GM11168 (cell line): ENCODE results near the gene TMEM229B.

Experiments
- in situ Hi-C: fragments of 300-500 bp; cut with MboI; formaldehyde crosslinking; loops from one replicate; pipeline ENCODE4 v1.12.0; 2022; ENCODE audit warnings: low sequenced_read_pairs; ENCODE audit not compliant: unreplicated experiment

TMEM229B gene

GRCh38 chr14:67428501-67429031, 60.0 kb downstream of the TMEM229B start:
- in situ Hi-C loops = no loop called here

DNA sequence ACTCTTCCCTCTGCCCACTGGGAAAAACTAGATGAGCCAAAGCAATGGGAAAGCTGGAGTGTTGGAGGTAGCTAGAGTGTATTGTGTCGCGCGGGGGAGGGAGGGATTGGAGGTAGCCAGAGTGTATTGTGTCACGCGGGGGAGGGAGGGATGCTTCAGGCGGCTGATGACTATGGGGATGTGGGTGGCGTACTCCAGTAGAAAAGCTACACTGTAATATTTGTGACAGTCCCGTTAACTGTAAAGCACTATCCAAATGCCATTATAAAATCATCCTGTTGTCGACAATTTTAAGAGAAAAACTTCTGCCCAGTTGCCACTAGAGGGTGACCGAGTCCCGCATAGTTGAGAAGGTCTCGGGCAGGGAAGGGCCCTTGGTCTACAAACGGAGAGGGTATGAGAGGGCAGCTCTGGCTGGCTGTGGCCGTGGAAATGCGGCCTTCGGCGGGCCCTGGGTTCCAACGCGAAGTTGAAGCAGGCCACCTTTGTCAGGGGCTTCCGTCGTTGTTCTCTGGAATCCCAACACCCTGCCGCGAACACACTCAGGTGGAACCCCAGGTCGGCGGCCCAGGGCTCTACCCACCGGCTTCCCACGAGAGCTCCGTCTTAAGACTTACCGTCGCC, 61.4 kb downstream of the TMEM229B start:
- in situ Hi-C loops = no loop called here

DNA sequence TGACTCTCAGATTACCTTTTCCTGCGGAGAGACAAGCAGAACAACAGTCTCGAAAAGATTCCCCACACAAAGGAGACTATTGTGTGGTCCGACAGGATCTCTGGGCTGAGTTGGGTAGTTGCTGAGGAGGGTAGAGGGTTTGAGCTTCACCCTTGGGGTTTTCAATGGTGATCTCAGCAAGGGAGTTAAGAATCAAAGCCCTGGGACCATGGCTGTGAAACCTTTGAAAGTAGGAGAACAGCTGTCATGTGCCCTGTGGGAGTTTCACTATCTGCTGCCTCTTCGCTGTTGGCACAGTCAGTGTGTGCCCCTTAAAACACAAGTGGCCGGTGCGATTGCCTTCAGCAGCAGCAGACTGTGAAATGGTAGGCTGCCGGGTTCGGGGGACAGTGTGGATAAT, 62.4 kb downstream of the TMEM229B start:
- in situ Hi-C loops = no loop called here

- in situ Hi-C loops = no loop called here
Observed at GRCh38 chr14:67425608-67426007, 62.9 kb downstream of the TMEM229B start.

DNA sequence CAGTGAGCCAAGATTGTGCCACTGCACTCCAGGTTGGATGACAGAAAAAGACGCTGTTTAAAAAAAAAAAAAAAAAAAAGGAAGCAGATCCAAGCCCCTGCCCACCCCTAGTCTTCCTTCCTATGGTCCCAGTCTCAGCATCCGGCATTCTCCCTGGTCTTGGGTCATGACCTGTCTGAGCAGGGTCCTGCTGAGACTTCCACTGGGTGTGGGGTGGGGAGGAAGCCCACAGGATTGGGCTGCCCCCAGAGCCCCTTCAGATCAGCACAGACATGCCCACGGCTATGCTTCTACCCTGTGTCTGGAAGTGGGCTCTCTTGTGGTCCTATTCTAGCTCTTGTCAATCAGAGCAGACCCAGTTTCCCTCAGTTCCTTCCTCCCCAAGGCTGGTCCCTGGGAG, 64.0 kb downstream of the TMEM229B start:
- in situ Hi-C loops = no loop called here

- in situ Hi-C loops = no loop called here
Observed at GRCh38 chr14:67423424-67423823, 65.1 kb downstream of the TMEM229B start.

DNA sequence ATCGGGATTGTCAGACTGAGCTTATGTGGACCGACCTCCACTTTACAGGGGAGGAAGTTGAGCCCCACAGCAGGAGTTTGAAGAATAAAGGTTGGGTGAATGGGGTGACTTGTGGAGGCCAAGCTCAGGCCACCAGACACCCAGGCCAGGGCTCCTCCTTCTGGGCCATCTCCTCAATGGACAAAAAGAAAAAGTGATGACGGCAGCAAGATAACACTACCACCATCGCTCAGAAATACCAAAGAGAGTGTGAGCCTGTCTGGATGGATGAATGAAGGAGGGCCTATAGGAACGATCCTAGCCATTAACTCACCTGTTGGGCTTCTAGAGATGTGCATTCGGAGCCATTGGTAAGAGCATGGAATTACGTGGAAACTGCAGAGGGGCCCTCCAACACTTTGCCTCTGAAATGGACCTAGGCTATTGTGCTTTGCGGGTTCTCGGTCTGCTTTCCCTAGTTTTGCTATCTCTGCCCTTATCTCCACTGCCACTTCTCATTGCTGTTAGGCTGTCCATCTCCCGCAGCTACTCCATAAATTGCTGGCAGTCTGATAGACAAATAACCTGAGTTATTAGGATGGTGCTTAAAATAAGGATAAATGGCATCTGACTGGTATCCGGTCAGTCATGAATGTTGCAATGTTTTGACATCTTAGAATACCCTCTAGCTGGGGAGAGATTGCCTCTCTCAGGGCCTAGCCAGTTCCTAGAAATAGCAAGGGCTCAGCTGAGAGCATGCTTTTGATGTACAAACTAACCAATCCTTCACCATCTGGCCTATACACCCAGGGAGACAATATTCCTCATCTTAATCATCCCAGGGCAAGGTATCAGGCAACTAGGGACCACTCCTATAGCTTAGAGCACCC, 66.9 kb downstream of the TMEM229B start:
- in situ Hi-C loops = no loop called here
